Natural killer cell (primary cell): ENCODE results near the gene IGF2BP1. TPM values are rescaled to one million over a fixed set of nuclear protein-coding genes. Genes with fewer than 3 reads are reported as not detected.

Source experiments
- ATAC-seq, 3 donors: fragments of 150-1000 bp in 2 of 3; fragments of 200-7000 bp in 1 of 3; cut with Tn5 transposase; 1 replicate in 1 of 3; 2 replicates in 2 of 3; pipeline ENCODE4 v1.10.0; 2021; ENCODE audit warnings: mild to moderate bottlenecking in 2 of 3, moderate library complexity in 2 of 3
- DNase-seq, 2 donors: peaks; one replicate each; pipeline versions ENCODE4 v3.0.0 to v3.0.0-alpha.2; 2013 to 2021; ENCODE audit warnings: mixed read lengths in 1 of 2
- H3K27ac ChIP-seq: one replicate; pipeline ENCODE4 v1.5.1; 2013; ENCODE audit warnings: mild to moderate bottlenecking, low read length
- H3K27me3 ChIP-seq: one replicate; pipeline ENCODE4 v1.6.1; 2013; ENCODE audit warnings: low read length; ENCODE audit not compliant: control insufficient read depth, insufficient read depth
- H3K36me3 ChIP-seq: one replicate; pipeline ENCODE4 v1.6.1; 2013; ENCODE audit warnings: low read length; ENCODE audit not compliant: control insufficient read depth, insufficient read depth
- H3K4me1 ChIP-seq: one replicate; pipeline ENCODE4 v1.6.1; 2013; ENCODE audit warnings: low read length; ENCODE audit not compliant: control insufficient read depth, insufficient read depth
- H3K4me3 ChIP-seq: one replicate; pipeline ENCODE4 v1.5.1; 2013; ENCODE audit warnings: low read length
- H3K9me3 ChIP-seq: one replicate; pipeline ENCODE4 v1.6.1; 2013; ENCODE audit warnings: low read length; ENCODE audit not compliant: control insufficient read depth, insufficient read depth
- H3K27ac Mint-ChIP-seq, 2 donors: one replicate each; pipeline ENCODE4 v1.8.0; 2022; ENCODE audit warnings: mild to moderate bottlenecking in 2 of 2, mixed read lengths in 2 of 2, moderate library complexity in 1 of 2
- H3K27me3 Mint-ChIP-seq, 2 donors: one replicate each; pipeline ENCODE4 v1.8.0; 2022; ENCODE audit warnings: low read depth in 2 of 2, mixed read lengths in 2 of 2
- H3K36me3 Mint-ChIP-seq: one replicate; pipeline ENCODE4 v1.8.0; 2022; ENCODE audit warnings: mixed read lengths
- H3K4me1 Mint-ChIP-seq, 2 donors: one replicate each; pipeline ENCODE4 v1.8.0; 2022; ENCODE audit warnings: mixed read lengths in 2 of 2
- H3K4me3 Mint-ChIP-seq: one replicate; pipeline ENCODE4 v1.8.0; 2022; ENCODE audit warnings: mild to moderate bottlenecking, moderate library complexity, mixed read lengths
- H3K9me3 Mint-ChIP-seq, 2 donors: one replicate each; pipeline ENCODE4 v1.8.0; 2022; ENCODE audit warnings: mixed read lengths in 2 of 2
- CTCF ChIP-seq: fragments of 200-600 bp; IDR thresholded peaks from one replicate; pipeline ENCODE4 v1.8.0; 2022; ENCODE audit warnings: antibody characterized with exemption
- WGBS: methylation state at CpG from one replicate; pipeline ENCODE4 v1.1.7; 2013; ENCODE audit warnings: missing lambda C conversion rate; ENCODE audit not compliant: insufficient coverage; 5-methylcytosine and 5-hydroxymethylcytosine counted together
- intact Hi-C: fragments of 100-400 bp; cut with micrococcal nuclease; formaldehyde crosslinking; loops from one replicate; pipeline ENCODE4 v1.14.2; 2022
- total RNA-seq, 4 donors: library from RNA; stranded (reverse); fragments of 120-200 nt in 1 of 4; gene quantifications; one replicate each; pipeline versions ENCODE4 v1.2.3 to v1.2.4, GENCODE V29; 2013 to 2022

Gene IGF2BP1
- total RNA-seq, 3 donors from 2014 or later (not counting 1 experiment from before 2014, with no cell fraction given): not detected

GRCh38 chr17:48990882-48991357 is 6.3 kb upstream of the IGF2BP1 start:
- H3K27ac ChIP-seq: no peak overlapping the region
- no peaks in the 10 kb centered on the region for H3K36me3 Mint-ChIP-seq
- H3K4me3 Mint-ChIP-seq: no peak overlapping the region
- H3K27me3 Mint-ChIP-seq: peaks cover 53 to 69% of the 10 kb centered on the region in 2 donors
- no peaks in the 10 kb centered on the region for H3K36me3 ChIP-seq
- no peak for ATAC-seq
- H3K4me3 ChIP-seq: no peak overlapping the region
- no peak overlapping the region for H3K27ac Mint-ChIP-seq
- TF ChIP-seq CTCF: no peak
- no peaks in the 10 kb centered on the region for H3K9me3 Mint-ChIP-seq
- DNase-seq: no peak
- H3K4me1 ChIP-seq: peaks cover 8% of the 10 kb centered on the region
- H3K4me1 Mint-ChIP-seq: peaks cover 0 to 6% of the 10 kb centered on the region in 2 donors
- peaks cover 52% of the 10 kb centered on the region for H3K27me3 ChIP-seq
- 21% methylated on average over 2 of the region's 2 CpGs for WGBS
- intact Hi-C loops: no loop called here
- H3K9me3 ChIP-seq: no peaks in the 10 kb centered on the region

GRCh38 chr17:48992444-48992843 is 4.7 kb upstream of the IGF2BP1 start:
- no peak for ATAC-seq
- DNase-seq: no peak
- no peak overlapping the region for H3K27ac ChIP-seq
- H3K9me3 ChIP-seq: no peaks in the 10 kb centered on the region
- 100% methylated on average over 2 of the region's 2 CpGs for whole genome bisulfite sequencing
- no peak overlapping the region for H3K4me3 ChIP-seq
- peaks cover 23% of the 10 kb centered on the region for H3K4me1 ChIP-seq
- H3K9me3 Mint-ChIP-seq: no peaks in the 10 kb centered on the region
- no peaks in the 10 kb centered on the region for H3K36me3 Mint-ChIP-seq
- H3K4me1 Mint-ChIP-seq: peaks cover 11 to 19% of the 10 kb centered on the region in 2 donors
- H3K27me3 ChIP-seq: peaks cover 67% of the 10 kb centered on the region
- no peak overlapping the region for H3K27ac Mint-ChIP-seq
- peaks cover 59 to 73% of the 10 kb centered on the region in 2 donors for H3K27me3 Mint-ChIP-seq
- H3K4me3 Mint-ChIP-seq: no peak overlapping the region
- H3K36me3 ChIP-seq: no peaks in the 10 kb centered on the region
- intact Hi-C loops: no loop called here
- TF ChIP-seq CTCF: no peak

GRCh38 chr17:48993305-48993704 is 3.9 kb upstream of the IGF2BP1 start:
- H3K27me3 Mint-ChIP-seq: peaks cover 56 to 70% of the 10 kb centered on the region in 2 donors
- H3K4me3 ChIP-seq: no peak overlapping the region
- H3K36me3 Mint-ChIP-seq: no peaks in the 10 kb centered on the region
- DNase-seq (no peak), ATAC-seq (no peak)
- peaks cover 76% of the 10 kb centered on the region for H3K27me3 ChIP-seq
- no peaks in the 10 kb centered on the region for H3K9me3 Mint-ChIP-seq
- peaks cover 13 to 26% of the 10 kb centered on the region in 2 donors for H3K4me1 Mint-ChIP-seq
- H3K27ac ChIP-seq: no peak overlapping the region
- no peak overlapping the region for H3K4me3 Mint-ChIP-seq
- intact Hi-C loops: no loop called here
- H3K36me3 ChIP-seq: no peaks in the 10 kb centered on the region
- H3K9me3 ChIP-seq: no peaks in the 10 kb centered on the region
- H3K4me1 ChIP-seq: peaks cover 32% of the 10 kb centered on the region
- H3K27ac Mint-ChIP-seq: no peak overlapping the region
- no peak for TF ChIP-seq CTCF

- peaks cover 82% of the 10 kb centered on the region for H3K27me3 ChIP-seq
- no peak overlapping the region for H3K4me3 ChIP-seq
- Mint-ChIP-seq H3K36me3 (no peaks in the 10 kb centered on the region), H3K4me3 (no peak overlapping the region), H3K9me3 (no peaks in the 10 kb centered on the region), H3K4me1 (peaks cover 13 to 31% of the 10 kb centered on the region in 2 donors), H3K27me3 (peaks cover 61 to 71% of the 10 kb centered on the region in 2 donors), H3K27ac (no peak overlapping the region)
- H3K4me1 ChIP-seq: peaks cover 37% of the 10 kb centered on the region
- ATAC-seq: no peak
- H3K27ac ChIP-seq: no peak overlapping the region
- H3K9me3 ChIP-seq: no peaks in the 10 kb centered on the region
- DNase-seq: no peak
- intact Hi-C loops: no loop called here
- no peak for TF ChIP-seq CTCF
- H3K36me3 ChIP-seq: no peaks in the 10 kb centered on the region
Observed at GRCh38 chr17:48993951-48994350, 3.2 kb upstream of the IGF2BP1 start.
